NCI-H526 treated with DMSO at 0.1 percent for 48 hours (cell line): Measurements from ENCODE around the gene AP1M1.
A peak's percentile ranks its signal among the peaks of the same experiment; 100 is the strongest.

ENCODE experiments used
- DNase-seq: peaks from one replicate; lab custom pipeline; 2025; lab: John Stamatoyannopoulos, UW

The AP1M1 gene

GRCh38 chr19:16185123-16185767, 12.5 kb upstream of the AP1M1 start, which contains the start of gene FAM32A:
TSS of gene FAM32A (plus strand) at chr19:16185410. CDS start at chr19:16185443, 33 bp downstream.
- peak; percentile 85 for DNase-seq

GRCh38 chr19:16185768-16186123, 12.0 kb upstream of the AP1M1 start:
- no peak for DNase-seq

GRCh38 chr19:16188521-16188920, 9.2 kb upstream of the AP1M1 start:
- DNase-seq = no peak

GRCh38 chr19:16190198-16190597, 7.5 kb upstream of the AP1M1 start:
- no peak for DNase-seq

- DNase-seq = no peak
Observed at GRCh38 chr19:16190736-16191135, 7.0 kb upstream of the AP1M1 start.

- DNase-seq = no peak
Observed at GRCh38 chr19:16191216-16191908, 6.3 kb upstream of the AP1M1 start.

- DNase-seq = peak; percentile 75
Observed at GRCh38 chr19:16193466-16193865, 4.2 kb upstream of the AP1M1 start.

GRCh38 chr19:16197188-16197621, 506 bp upstream of the AP1M1 start:
- DNase-seq = no peak

- no peak for DNase-seq
Observed at GRCh38 chr19:16198370-16198651, 600 bp downstream of the AP1M1 start.

GRCh38 chr19:16199275-16199932, 1.7 kb downstream of the AP1M1 start:
- DNase-seq = no peak

GRCh38 chr19:16200038-16201010, 2.6 kb downstream of the AP1M1 start:
- no peak for DNase-seq

GRCh38 chr19:16201011-16201391, 3.3 kb downstream of the AP1M1 start:
- DNase-seq = no peak

GRCh38 chr19:16202320-16203255, 4.9 kb downstream of the AP1M1 start:
- no peak for DNase-seq

GRCh38 chr19:16203256-16204004, 5.7 kb downstream of the AP1M1 start:
- no peak for DNase-seq

GRCh38 chr19:16204005-16204294, 6.2 kb downstream of the AP1M1 start:
- no peak for DNase-seq

GRCh38 chr19:16205205-16206045, 7.7 kb downstream of the AP1M1 start:
- DNase-seq = no peak

- no peak for DNase-seq
Observed at GRCh38 chr19:16206046-16206605, 8.4 kb downstream of the AP1M1 start.

GRCh38 chr19:16206637-16207036, 8.9 kb downstream of the AP1M1 start:
- no peak for DNase-seq

- no peak for DNase-seq
Observed at GRCh38 chr19:16207063-16207462, 9.4 kb downstream of the AP1M1 start.
